CD14-positive monocyte (primary cell): ENCODE data around the gene GNPTG. TPM values are rescaled to one million over a fixed set of nuclear protein-coding genes. Genes with fewer than 3 reads are reported as not detected.

Experiments
- DNase-seq, 3 donors: peaks; one replicate each; pipeline ENCODE4 v3.0.0-alpha.2; 2011 to 2022
- H2AFZ ChIP-seq: 2 replicates; pipeline ENCODE4 v1.6.0; 2012; ENCODE audit warnings: mild to moderate bottlenecking, low read depth, low read length, inconsistent platforms; ENCODE audit not compliant: insufficient read depth, poor library complexity, severe bottlenecking
- H3K27ac ChIP-seq, 2 donors: 1 replicate in 1 of 2; 2 replicates in 1 of 2; pipeline ENCODE4 v1.5.1; 2012 to 2013; ENCODE audit warnings: low read length in 2 of 2, control low read depth in 1 of 2, inconsistent platforms in 1 of 2, low read depth in 1 of 2, mild to moderate bottlenecking in 1 of 2
- H3K27me3 ChIP-seq, 2 donors: one replicate each; pipeline versions ENCODE4 v1.6.0 to v1.6.1; 2011 to 2013; ENCODE audit warnings: low read length in 2 of 2; ENCODE audit not compliant: control insufficient read depth in 2 of 2, insufficient read depth in 2 of 2
- H3K36me3 ChIP-seq, 2 donors: replicated peaks in 1 of 2; 1 replicate in 1 of 2; 2 replicates in 1 of 2; pipeline versions ENCODE4 v1.5.1 to v1.6.1; 2012 to 2013; ENCODE audit warnings: low read length in 2 of 2, control low read depth in 1 of 2, inconsistent platforms in 1 of 2, mild to moderate bottlenecking in 1 of 2; ENCODE audit not compliant: insufficient read depth in 2 of 2, control insufficient read depth in 1 of 2
- H3K4me1 ChIP-seq, 2 donors: 1 replicate in 1 of 2; 2 replicates in 1 of 2; pipeline versions ENCODE4 v1.5.1 to v1.6.1; 2012 to 2013; ENCODE audit warnings: low read length in 2 of 2, control low read depth in 1 of 2, inconsistent platforms in 1 of 2, mild to moderate bottlenecking in 1 of 2, moderate library complexity in 1 of 2; ENCODE audit not compliant: insufficient read depth in 2 of 2, control insufficient read depth in 1 of 2
- H3K4me2 ChIP-seq: replicated peaks from 2 replicates; pipeline ENCODE3; 2012; ENCODE audit warnings: low read length, moderate library complexity, mild to moderate bottlenecking; ENCODE audit not compliant: poor library complexity, severe bottlenecking; ENCODE audit errors: extremely low read depth
- H3K4me3 ChIP-seq, 3 experiments: fragments of 200-600 bp in 1 of 3; sonication (generic) in 1 of 3; replicated peaks in 1 of 3; 1 replicate in 2 of 3; 2 replicates in 1 of 3; pipeline ENCODE4 v1.5.1; 2011 to 2013; ENCODE audit warnings: low read length in 3 of 3, mild to moderate bottlenecking in 3 of 3, control low read depth in 2 of 3, low read depth in 2 of 3, inconsistent platforms in 1 of 3, moderate library complexity in 1 of 3
- H3K79me2 ChIP-seq: 2 replicates; pipeline ENCODE4 v1.6.0; 2012; ENCODE audit warnings: mild to moderate bottlenecking, control low read depth, inconsistent platforms, low read length, moderate library complexity; ENCODE audit not compliant: insufficient read depth
- H3K9ac ChIP-seq: 2 replicates; pipeline ENCODE4 v1.6.0; 2017; ENCODE audit warnings: low read length, mild to moderate bottlenecking; ENCODE audit not compliant: insufficient read depth, poor library complexity, severe bottlenecking
- H3K9me3 ChIP-seq, 2 donors: replicated peaks in 1 of 2; 1 replicate in 1 of 2; 2 replicates in 1 of 2; pipeline versions ENCODE4 v1.5.1 to v1.6.1; 2012 to 2013; ENCODE audit warnings: low read length in 2 of 2, control low read depth in 1 of 2; ENCODE audit not compliant: control insufficient read depth in 1 of 2, insufficient read depth in 1 of 2
- H4K20me1 ChIP-seq: 2 replicates; pipeline ENCODE4 v1.6.0; 2012; ENCODE audit warnings: mild to moderate bottlenecking, low read length, control low read depth, moderate library complexity; ENCODE audit not compliant: insufficient read depth
- H3K27ac Mint-ChIP-seq, 7 donors: one replicate each; pipeline ENCODE4 v1.8.0; 2020; ENCODE audit warnings: mild to moderate bottlenecking in 7 of 7, mixed read lengths in 7 of 7, moderate library complexity in 6 of 7, inconsistent platforms in 2 of 7
- H3K27me3 Mint-ChIP-seq, 3 donors: one replicate each; pipeline ENCODE4 v1.8.0; 2021 to 2022; ENCODE audit warnings: low read depth in 3 of 3, mild to moderate bottlenecking in 3 of 3, mixed read lengths in 3 of 3, moderate library complexity in 3 of 3, inconsistent platforms in 1 of 3
- H3K36me3 Mint-ChIP-seq, 2 donors: one replicate each; pipeline ENCODE4 v1.8.0; 2020; ENCODE audit warnings: mixed read lengths in 2 of 2, inconsistent platforms in 1 of 2, mild to moderate bottlenecking in 1 of 2
- H3K4me1 Mint-ChIP-seq: one replicate; pipeline ENCODE4 v1.8.0; 2020; ENCODE audit warnings: mild to moderate bottlenecking, mixed read lengths
- H3K4me3 Mint-ChIP-seq, 2 donors: one replicate each; pipeline ENCODE4 v1.8.0; 2020; ENCODE audit warnings: mild to moderate bottlenecking in 2 of 2, mixed read lengths in 2 of 2, moderate library complexity in 1 of 2
- H3K9me3 Mint-ChIP-seq, 7 donors: one replicate each; pipeline ENCODE4 v1.8.0; 2020 to 2022; ENCODE audit warnings: mixed read lengths in 7 of 7, mild to moderate bottlenecking in 6 of 7, moderate library complexity in 6 of 7, inconsistent platforms in 2 of 7
- CTCF ChIP-seq: fragments of 200-600 bp; IDR thresholded peaks from one replicate; pipeline ENCODE4 v1.8.0; 2022; ENCODE audit warnings: antibody characterized with exemption, mild to moderate bottlenecking
- WGBS: methylation state at CpG from one replicate; pipeline ENCODE4 v1.1.5; 2013; ENCODE audit warnings: missing lambda C conversion rate; ENCODE audit not compliant: insufficient coverage; 5-methylcytosine and 5-hydroxymethylcytosine counted together
- intact Hi-C, 2 donors: fragments of 100-400 bp; cut with micrococcal nuclease; formaldehyde crosslinking; loops; one replicate each; pipeline versions ENCODE4 v1.15.0 to v1.15.1; 2023
- polyA plus RNA-seq, 3 donors: library from polyadenylated mRNA; depleted of rRNA in 1 of 3; unstranded in 2 of 3; stranded (reverse) in 1 of 3; fragments of 300-500 nt in 2 of 3; fragments of >200 nt in 1 of 3; fragmentation: Illumina TruSeq in 2 of 3; gene quantifications; 1 replicate in 2 of 3; 2 replicates in 1 of 3; pipeline ENCODE4 v1.2.3, GENCODE V29; 2012 to 2021

The GNPTG gene
- polyA plus RNA-seq, 3 donors: 74.7 to 130 (median 82.5) TPM

- H3K4me3 Mint-ChIP-seq: no peak overlapping the region
- 96% methylated on average over 21 of the region's 31 CpGs for WGBS
- H3K4me1 ChIP-seq: peaks cover 20 to 27% of the 10 kb centered on the region in 2 donors
- H2AFZ ChIP-seq: no peak overlapping the region
- H3K9me3 ChIP-seq: no peaks in the 10 kb centered on the region
- peaks cover 0 to 3% (median 0%) of the 10 kb centered on the region in 7 donors for H3K9me3 Mint-ChIP-seq
- intact Hi-C loops: loop anchor here in 1 of 2 donors (5.0 kb wide), 1 partner anchor 35 kb away; no protein-coding TSS in a partner anchor
- H3K27ac Mint-ChIP-seq: no peak overlapping the region
- peaks cover 16% of the 10 kb centered on the region for H4K20me1 ChIP-seq
- no peak overlapping the region for H3K9ac ChIP-seq
- TF ChIP-seq CTCF: no peak
- H3K79me2 ChIP-seq: peaks cover 19% of the 10 kb centered on the region
- peaks cover 0 to 2% (median 2%) of the 10 kb centered on the region in 3 donors for H3K27me3 Mint-ChIP-seq
- H3K36me3 ChIP-seq: peaks cover 18% of the 10 kb centered on the region in 2 donors
- H3K27me3 ChIP-seq: no peaks in the 10 kb centered on the region
- peaks cover 11 to 28% of the 10 kb centered on the region in 2 donors for H3K36me3 Mint-ChIP-seq
- H3K4me2 ChIP-seq: no peak overlapping the region
- no peak for DNase-seq
- H3K4me3 ChIP-seq: no peak overlapping the region
- H3K27ac ChIP-seq: no peak overlapping the region
- H3K4me1 Mint-ChIP-seq: peaks cover 23% of the 10 kb centered on the region
Measured at GRCh38 chr16:1347286-1347855, 4.4 kb upstream of the GNPTG start.

GRCh38 chr16:1347962-1348361, 3.8 kb upstream of the GNPTG start:
- H4K20me1 ChIP-seq: peaks cover 22% of the 10 kb centered on the region
- H3K9me3 Mint-ChIP-seq: peaks cover 0 to 3% (median 0%) of the 10 kb centered on the region in 7 donors
- no peak for DNase-seq
- H3K4me2 ChIP-seq: no peak overlapping the region
- no peak for TF ChIP-seq CTCF
- intact Hi-C loops: loop anchor here in 1 of 2 donors (5.0 kb wide), 1 partner anchor 36 kb away; no protein-coding TSS in a partner anchor
- H3K27ac ChIP-seq: no peak overlapping the region
- H2AFZ ChIP-seq: no peak overlapping the region
- no peak overlapping the region for H3K4me3 Mint-ChIP-seq
- peaks cover 25% of the 10 kb centered on the region for H3K4me1 Mint-ChIP-seq
- H3K27ac Mint-ChIP-seq: no peak overlapping the region
- no peaks in the 10 kb centered on the region for H3K27me3 ChIP-seq
- peaks cover 11 to 28% of the 10 kb centered on the region in 2 donors for H3K36me3 Mint-ChIP-seq
- no peak overlapping the region for H3K4me3 ChIP-seq
- H3K79me2 ChIP-seq: peaks cover 25% of the 10 kb centered on the region
- H3K9ac ChIP-seq: no peak overlapping the region
- peaks cover 18% of the 10 kb centered on the region in 2 donors for H3K36me3 ChIP-seq
- WGBS: 92% methylated on average over 29 of the region's 29 CpGs
- no peaks in the 10 kb centered on the region for H3K9me3 ChIP-seq
- H3K27me3 Mint-ChIP-seq: peaks cover 0 to 2% (median 2%) of the 10 kb centered on the region in 3 donors
- peaks cover 22 to 27% of the 10 kb centered on the region in 2 donors for H3K4me1 ChIP-seq
